HG03521 (cell line): ENCODE data around the gene NEURL3.
"Not testable (repeated sequence)": the region's sequence is repeated elsewhere in the genome, so short reads cannot be mapped to it uniquely, and the experiment has no call there.

Source experiments
- ATAC-seq: cut with Tn5 transposase; IDR thresholded peaks from one replicate; pipeline ENCODE4 v1.9.1; 2021; ENCODE audit warnings: mild to moderate bottlenecking, moderate library complexity; ENCODE audit not compliant: unreplicated experiment

NEURL3 gene

DNA sequence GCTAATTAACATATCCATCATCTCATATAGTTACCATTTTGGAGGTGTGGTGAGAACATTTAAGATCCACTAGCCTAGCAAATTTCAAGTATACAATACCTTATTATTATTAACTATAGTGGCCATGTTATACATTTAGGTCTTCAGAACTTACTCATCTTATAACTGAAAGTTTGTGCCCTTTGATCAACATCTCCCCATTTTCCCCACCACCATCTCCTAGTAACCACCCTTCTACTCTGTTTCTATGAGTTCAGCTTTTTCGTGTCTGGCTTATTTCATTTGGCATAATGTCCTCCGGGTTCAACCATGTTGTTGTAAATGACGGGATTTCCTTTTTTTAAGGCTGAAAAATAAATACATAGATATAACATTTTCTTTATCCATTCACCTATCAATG, 15.9 kb downstream of the NEURL3 start:
- ATAC-seq, result no peak

GRCh38 chr2:96486696-96487095, 18.5 kb downstream of the NEURL3 start:
- no peak for ATAC-seq

- peak; percentile 68 for ATAC-seq
Observed at GRCh38 chr2:96485751-96486651, 19.2 kb downstream of the NEURL3 start.

DNA sequence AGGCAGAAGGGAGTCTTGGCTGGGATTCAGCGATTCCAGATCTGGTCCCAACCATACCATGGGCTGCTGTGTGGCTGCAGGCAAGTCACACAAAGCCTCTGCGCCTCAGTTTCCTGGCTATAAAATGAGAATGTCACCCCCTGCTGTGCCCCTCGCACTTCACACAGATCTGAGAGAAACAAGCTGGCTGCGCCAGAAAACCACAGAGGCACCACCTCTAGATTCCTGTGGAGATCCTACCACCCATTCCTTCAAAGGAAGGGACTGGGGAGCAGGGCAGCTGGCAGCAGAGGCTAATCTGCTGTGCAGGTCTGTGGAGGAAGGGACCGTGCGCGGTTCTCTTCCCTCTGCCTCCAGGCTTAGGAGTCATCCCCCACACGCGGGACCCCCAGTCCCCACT, 19.8 kb downstream of the NEURL3 start:
- ATAC-seq, result no peak

DNA sequence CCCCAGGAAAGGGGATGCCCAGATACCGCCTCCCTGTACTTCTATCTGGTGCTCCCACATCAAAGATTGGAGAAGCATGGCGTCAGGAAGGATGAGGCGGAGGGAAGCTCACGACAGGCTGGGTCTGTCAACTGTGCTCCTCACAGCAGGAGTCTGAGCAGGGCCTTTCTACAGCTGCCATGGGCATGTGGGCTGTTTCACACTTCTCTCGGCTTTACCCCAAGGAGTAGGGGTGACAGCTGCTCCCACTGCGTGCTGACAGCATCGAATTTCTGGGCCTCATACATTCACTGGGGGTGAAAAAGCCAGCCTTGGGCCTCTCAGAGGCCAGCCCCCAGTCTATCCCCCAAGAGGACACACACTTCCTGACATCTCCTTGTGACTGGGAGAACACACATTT, 21.1 kb downstream of the NEURL3 start:
- no peak for ATAC-seq

DNA sequence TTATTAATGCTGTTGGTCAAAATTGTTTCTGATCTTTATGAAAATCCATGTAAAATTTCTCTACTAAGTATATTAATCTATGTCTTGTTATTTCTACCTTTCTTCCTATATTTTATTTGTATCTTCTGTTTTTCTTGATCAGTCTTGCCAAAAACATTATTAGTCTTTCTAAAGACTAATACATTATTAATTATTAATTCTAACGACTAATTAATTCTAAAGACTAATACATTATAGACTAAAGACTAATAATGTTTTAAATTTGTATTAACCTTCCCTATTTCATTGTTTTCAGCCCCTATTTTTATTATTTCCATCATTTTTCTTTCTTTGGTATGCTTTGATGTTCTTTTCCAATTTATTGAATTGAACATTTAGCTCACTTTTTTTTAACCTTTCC, 27.7 kb downstream of the NEURL3 start:
- no peak for ATAC-seq

DNA sequence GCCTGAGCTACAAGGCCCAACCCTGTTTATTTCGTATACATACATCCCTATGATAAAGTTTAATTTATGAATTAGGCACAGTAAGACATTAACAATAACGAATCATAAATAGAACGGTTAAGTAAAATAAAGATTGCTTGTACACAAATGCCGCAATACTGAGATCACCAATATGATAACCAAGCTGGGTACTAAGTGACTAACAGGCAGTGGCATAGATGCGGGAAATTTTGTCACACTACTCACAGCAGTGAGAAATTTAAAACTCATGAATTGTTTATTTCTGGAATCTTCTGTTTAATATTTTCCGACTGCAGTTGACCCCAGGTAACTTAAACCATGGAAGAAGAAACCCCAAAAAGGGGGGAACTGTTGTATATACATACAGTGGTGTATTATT, 33.4 kb downstream of the NEURL3 start:
- ATAC-seq, result no peak

GRCh38 chr2:96470636-96471035, 34.5 kb downstream of the NEURL3 start:
- ATAC-seq, result no peak

DNA sequence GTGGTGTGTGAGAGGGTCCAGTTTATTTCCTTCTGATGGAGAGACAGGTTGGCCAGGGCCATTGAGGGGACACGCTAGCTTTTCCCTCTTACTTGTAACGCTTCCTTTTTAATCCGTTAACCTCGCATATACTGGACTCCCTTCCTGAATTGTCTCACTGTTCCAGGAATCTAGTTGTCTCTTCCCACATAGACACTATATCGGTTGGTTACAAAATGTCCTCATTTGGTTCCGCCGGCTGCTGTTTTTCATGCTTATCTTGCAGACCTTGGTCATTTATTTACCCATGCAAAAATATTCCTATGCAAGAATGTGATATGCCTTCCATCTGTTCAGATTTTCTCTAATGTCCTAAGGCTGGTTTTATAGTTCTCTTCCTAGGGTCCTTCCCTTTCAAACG, 35.0 kb downstream of the NEURL3 start:
- ATAC-seq, result no peak

DNA sequence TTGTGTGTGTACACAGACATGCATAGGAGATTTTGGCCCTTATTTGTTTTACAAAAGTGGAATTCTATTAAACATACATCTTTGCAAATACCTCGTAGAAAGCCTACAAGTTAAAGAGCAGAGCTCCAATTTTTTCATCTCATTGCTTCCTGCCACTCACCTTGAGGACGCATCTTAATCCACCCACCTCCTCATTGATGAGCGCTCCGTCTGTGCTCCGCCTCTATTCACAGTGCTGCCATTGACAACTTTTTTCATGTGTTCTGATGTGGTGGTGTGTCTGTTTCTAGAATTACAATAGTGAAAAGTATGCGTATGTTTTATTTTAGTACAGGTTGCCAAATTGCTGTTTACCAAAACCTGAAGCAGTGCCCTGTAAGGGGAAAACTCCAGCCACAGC, 36.3 kb downstream of the NEURL3 start:
- ATAC-seq, result no peak

DNA sequence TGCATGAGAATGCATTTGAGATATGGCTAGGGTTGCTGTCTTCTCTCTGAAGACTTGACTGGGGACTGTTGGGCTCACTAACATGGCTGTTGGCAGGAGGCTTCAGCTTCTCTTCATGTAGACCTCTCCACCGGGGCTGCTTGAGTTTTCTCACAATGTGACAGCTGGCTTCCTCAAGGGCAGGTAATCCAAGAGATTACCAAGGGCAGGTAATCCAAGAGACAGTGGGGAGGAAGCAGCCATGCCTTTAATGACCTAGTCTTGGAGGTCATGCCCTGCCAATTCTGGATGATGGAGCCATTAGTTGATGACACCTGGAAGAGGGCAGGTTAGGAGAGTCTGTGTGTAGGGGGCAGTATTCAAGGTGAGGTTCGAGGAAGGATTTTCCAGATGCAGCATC, 40.5 kb downstream of the NEURL3 start:
- no peak for ATAC-seq

GRCh38 chr2:96464061-96464460, 41.1 kb downstream of the NEURL3 start:
- no peak for ATAC-seq

- no peak for ATAC-seq
Observed at GRCh38 chr2:96463119-96463518, 42.0 kb downstream of the NEURL3 start.

DNA sequence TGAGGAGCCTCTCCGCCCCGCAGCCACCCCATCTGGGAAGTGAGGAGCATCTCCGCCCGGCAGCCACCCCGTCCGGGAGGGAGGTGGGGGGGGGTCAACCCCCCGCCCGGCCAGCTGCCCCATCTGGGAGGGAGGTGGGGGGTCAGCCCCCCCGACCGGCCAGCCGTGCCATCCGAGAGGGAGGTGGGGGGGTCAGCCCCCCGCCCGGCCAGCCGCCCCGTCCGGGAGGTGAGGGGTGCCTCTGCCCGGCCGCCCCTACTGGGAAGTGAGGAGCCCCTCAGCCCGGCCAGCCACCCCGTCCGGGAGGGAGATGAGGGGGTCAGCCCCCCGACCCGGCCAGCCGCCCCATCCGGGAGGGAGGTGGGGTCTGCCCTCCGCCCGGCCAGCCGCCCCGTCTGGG, 43.5 kb downstream of the NEURL3 start:
- not testable (repeated sequence) for ATAC-seq

DNA sequence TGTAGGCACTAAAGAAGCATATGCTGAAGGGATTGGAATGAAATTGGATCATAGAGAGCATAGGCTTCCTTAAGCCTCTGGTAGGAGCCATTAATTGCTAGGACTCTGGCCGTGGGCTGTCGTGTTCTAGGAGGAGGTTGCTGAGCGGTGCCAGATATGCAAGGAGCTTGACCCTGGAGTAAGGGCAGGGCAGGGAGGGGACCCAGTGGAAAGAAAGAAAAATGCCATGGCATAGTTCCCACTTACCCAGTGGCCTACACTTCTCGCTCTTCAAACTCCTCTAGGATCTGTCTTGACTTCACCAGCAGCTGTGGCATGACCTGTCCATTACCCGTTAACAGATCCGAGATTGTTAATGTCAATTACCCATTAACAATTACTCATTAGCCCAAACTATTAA, 53.1 kb downstream of the NEURL3 start:
- ATAC-seq, result no peak

- no peak for ATAC-seq
Observed at GRCh38 chr2:96449637-96450036, 55.5 kb downstream of the NEURL3 start.

- no peak for ATAC-seq
Observed at GRCh38 chr2:96449174-96449573, 56.0 kb downstream of the NEURL3 start.

GRCh38 chr2:96447726-96448125, 57.4 kb downstream of the NEURL3 start:
- no peak for ATAC-seq
